ENCODE measurements around the gene SLC35B1. TPM values are rescaled to one million over a fixed set of nuclear protein-coding genes. Genes with fewer than 3 reads are reported as not detected.

Gene SLC35B1
- total and polyA plus RNA-seq, 10 of the 15 experiments (the other 5 are each of a cell fraction or from before 2014, with no cell fraction given): 40.0 to 113 (median 51.6) TPM

DNA sequence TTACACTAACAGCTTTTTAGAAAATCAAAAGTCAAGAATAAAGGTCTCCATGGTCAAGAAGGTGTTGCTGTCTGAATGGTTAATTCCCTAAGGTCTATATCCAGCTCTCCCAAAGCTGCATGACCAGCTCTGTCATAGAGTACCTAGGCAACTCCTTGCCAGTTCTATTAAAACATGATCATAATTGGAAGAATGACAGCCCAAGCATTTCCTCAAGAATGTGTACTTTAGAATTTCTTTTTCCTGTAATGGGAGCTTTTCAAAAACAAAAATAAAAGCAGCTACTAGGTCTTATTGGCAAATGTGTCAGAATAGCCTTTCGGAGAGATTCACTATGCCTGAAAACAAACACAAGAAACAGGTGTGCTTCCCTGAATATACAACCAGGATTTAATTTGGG is 37.8 kb downstream of the SLC35B1 start:
- H3K9ac ChIP-seq (ENCODE audit: control insufficient read depth, insufficient read depth, low read length): no peak overlapping the region
- H2AFZ ChIP-seq (ENCODE audit: control insufficient read depth, low read depth, low read length): no peak overlapping the region
- WGBS (ENCODE audit: insufficient coverage, insufficient replicate concordance, low lambda C conversion rate, missing lambda C conversion rate): 96% methylated on average over 1 of the region's 1 CpG
- no peaks in the 10 kb centered on the region; the same call in 1 of the 2 replicates for H4K20me1 ChIP-seq (ENCODE audit: control insufficient read depth, insufficient read depth)
- ChIA-PET CTCF (interaction anchor here (1.3 to 3.4 kb wide), 4 partner anchors 20 to 112 kb away, joined by 4 to 11 read pairs (median 6); no protein-coding TSS in a partner anchor), RAD21 (ENCODE audit: unreplicated experiment) (interaction anchor here (0.8 to 1.8 kb wide), 3 partner anchors 11 to 25 kb away, joined by 3 to 4 read pairs (median 3); no protein-coding TSS in a partner anchor), POLR2A (interaction anchor here (0.7 to 1.1 kb wide), 2 partner anchors 9 to 1123 kb away, joined by 3 to 4 read pairs; no protein-coding TSS in a partner anchor), SMC1A (ENCODE audit: uncharacterized antibody, unreplicated experiment) (interaction anchor here (1.1 to 2.1 kb wide), 6 partner anchors 10 to 43 kb away, joined by 4 to 8 read pairs (median 6); no protein-coding TSS in a partner anchor)
- no peak overlapping the region for H3K4me2 ChIP-seq (ENCODE audit: control insufficient read depth, insufficient read depth)
- FAIRE-seq (peak; percentile 31), ATAC-seq (no peak), DNase-seq (ENCODE audit: low read depth, low spot score) (no peak)
- H3K36me3 ChIP-seq (ENCODE audit: control insufficient read depth in 2 of 2, insufficient read depth in 2 of 2, low read length in 1 of 2): no peaks in the 10 kb centered on the region; a peak in 1 of 4 replicates
- intact Hi-C loops (cut with micrococcal nuclease; ENCODE audit: unreplicated experiment) (no loop called here), in situ Hi-C loops (cut with MboI) (no loop called here)
- no peaks in the 10 kb centered on the region for H3K27me3 ChIP-seq (replicated peaks in 1 of 2; ENCODE audit: control insufficient read depth in 2 of 2, insufficient read depth in 2 of 2, low read length in 1 of 2)
- H3K9me3 ChIP-seq (replicated peaks; ENCODE audit: control insufficient read depth, insufficient read depth, low read length): no peaks in the 10 kb centered on the region
- no peaks in the 10 kb centered on the region; the same call in 1 of the 2 replicates for H3K4me1 ChIP-seq (ENCODE audit: control insufficient read depth, insufficient read depth, low read length)
- no peak overlapping the region for H3K27ac ChIP-seq (ENCODE audit: control insufficient read depth, insufficient read depth)
- no peak overlapping the region for H3K4me3 ChIP-seq
- peaks cover 66% of the 10 kb centered on the region for H3K79me2 ChIP-seq (ENCODE audit: control insufficient read depth, insufficient read depth, low read length)
- no peak for TF ChIP-seq BHLHE40 (IDR thresholded peaks at IDR 0.05; ENCODE audit: borderline replicate concordance in 1 of 2, low read depth in 2 of 2, low read length in 1 of 2)
- no TSS peak for BruUV-seq (replicated peaks)

- Histone ChIP-seq H2AFZ (ENCODE audit: control insufficient read depth, low read depth, low read length) (no peak overlapping the region), H3K4me2 (ENCODE audit: control insufficient read depth, insufficient read depth) (no peak overlapping the region), H3K79me2 (ENCODE audit: control insufficient read depth, insufficient read depth, low read length) (peaks cover 61% of the 10 kb centered on the region), H3K9ac (ENCODE audit: control insufficient read depth, insufficient read depth, low read length) (no peak overlapping the region), H3K27me3 (replicated peaks in 1 of 2; ENCODE audit: control insufficient read depth in 2 of 2, insufficient read depth in 2 of 2, low read length in 1 of 2) (no peaks in the 10 kb centered on the region), H4K20me1 (ENCODE audit: control insufficient read depth, insufficient read depth) (no peaks in the 10 kb centered on the region; the same call in 1 of the 2 replicates), H3K4me1 (ENCODE audit: control insufficient read depth, insufficient read depth, low read length) (no peaks in the 10 kb centered on the region; the same call in 1 of the 2 replicates), H3K27ac (ENCODE audit: control insufficient read depth, insufficient read depth) (no peak overlapping the region), H3K4me3 (no peak overlapping the region), H3K9me3 (replicated peaks; ENCODE audit: control insufficient read depth, insufficient read depth, low read length) (no peaks in the 10 kb centered on the region), H3K36me3 (ENCODE audit: control insufficient read depth in 2 of 2, insufficient read depth in 2 of 2, low read length in 1 of 2) (peaks cover 0 to 3% of the 10 kb centered on the region in 2 experiments; a peak in 2 of 4 replicates)
- ATAC-seq: no peak
- 78% methylated on average over 2 of the region's 2 CpGs for WGBS (ENCODE audit: insufficient coverage, insufficient replicate concordance, low lambda C conversion rate, missing lambda C conversion rate)
- ChIA-PET RAD21 (ENCODE audit: unreplicated experiment) (interaction anchor here (0.7 kb wide), 1 partner anchor 12 kb away, joined by 3 read pairs; no protein-coding TSS in a partner anchor), CTCF (no interaction called here), POLR2A (interaction anchor here (1.0 kb wide), 2 partner anchors 9 to 21 kb away, joined by 3 to 8 read pairs; no protein-coding TSS in a partner anchor), SMC1A (ENCODE audit: uncharacterized antibody, unreplicated experiment) (no interaction called here)
- intact Hi-C loops (cut with micrococcal nuclease; ENCODE audit: unreplicated experiment): no loop called here
- FAIRE-seq: no peak
- DNase-seq (ENCODE audit: low read depth, low spot score): no peak
- no TSS peak for BruUV-seq (replicated peaks)
- in situ Hi-C loops (cut with MboI): no loop called here
- no peak for TF ChIP-seq USF2 (IDR thresholded peaks at IDR 0.05; ENCODE audit: borderline replicate concordance, low read depth, low read length)
- no peak for TF ChIP-seq RCOR1 (conservative IDR thresholded peaks at IDR 0.05; ENCODE audit: low read depth, low read length)
- TF ChIP-seq ZNF622 (IDR thresholded peaks at IDR 0.05): no peak
- TF ChIP-seq, protein P1, sequence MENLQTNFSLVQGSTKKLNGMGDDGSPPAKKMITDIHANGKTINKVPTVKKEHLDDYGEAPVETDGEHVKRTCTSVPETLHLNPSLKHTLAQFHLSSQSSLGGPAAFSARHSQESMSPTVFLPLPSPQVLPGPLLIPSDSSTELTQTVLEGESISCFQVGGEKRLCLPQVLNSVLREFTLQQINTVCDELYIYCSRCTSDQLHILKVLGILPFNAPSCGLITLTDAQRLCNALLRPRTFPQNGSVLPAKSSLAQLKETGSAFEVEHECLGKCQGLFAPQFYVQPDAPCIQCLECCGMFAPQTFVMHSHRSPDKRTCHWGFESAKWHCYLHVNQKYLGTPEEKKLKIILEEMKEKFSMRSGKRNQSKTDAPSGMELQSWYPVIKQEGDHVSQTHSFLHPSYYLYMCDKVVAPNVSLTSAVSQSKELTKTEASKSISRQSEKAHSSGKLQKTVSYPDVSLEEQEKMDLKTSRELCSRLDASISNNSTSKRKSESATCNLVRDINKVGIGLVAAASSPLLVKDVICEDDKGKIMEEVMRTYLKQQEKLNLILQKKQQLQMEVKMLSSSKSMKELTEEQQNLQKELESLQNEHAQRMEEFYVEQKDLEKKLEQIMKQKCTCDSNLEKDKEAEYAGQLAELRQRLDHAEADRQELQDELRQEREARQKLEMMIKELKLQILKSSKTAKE (IDR thresholded peaks at IDR 0.05; ENCODE audit: low read depth, poor library complexity, severe bottlenecking): no peak
- TF ChIP-seq RBBP5 (conservative IDR thresholded peaks at IDR 0.05): no peak
- TF ChIP-seq SREBF1 (IDR thresholded peaks at IDR 0.05; ENCODE audit: low read length): no peak
- no peak for TF ChIP-seq TAF1 (IDR thresholded peaks at IDR 0.05; ENCODE audit: borderline replicate concordance, low read depth, low read length)
- no peak for TF ChIP-seq HCFC1 (IDR thresholded peaks at IDR 0.05; ENCODE audit: low read length)
- no peak for TF ChIP-seq CHD1 (IDR thresholded peaks at IDR 0.05; ENCODE audit: low read depth, low read length)
- no peak for TF ChIP-seq KDM1A (IDR thresholded peaks at IDR 0.05; ENCODE audit: borderline replicate concordance)
- no peak for TF ChIP-seq EED (IDR thresholded peaks at IDR 0.05; ENCODE audit: low read depth)
- no peak for TF ChIP-seq CHD4 (IDR thresholded peaks at IDR 0.05)
- no peak for TF ChIP-seq NFYB (IDR thresholded peaks at IDR 0.05; ENCODE audit: insufficient read depth, low read depth, low read length)
- TF ChIP-seq JUND (IDR thresholded peaks at IDR 0.05; ENCODE audit: low read depth, low read length): no peak
- no peak for TF ChIP-seq KLF5 (IDR thresholded peaks at IDR 0.05; ENCODE audit: partially characterized antibody)
Observed at GRCh38 chr17:49667854-49668253, 39.9 kb downstream of the SLC35B1 start.
